Loucy (cell line): ENCODE results near the gene KDM5B.

Experiments
- H2AFZ ChIP-seq: fragments of 200-600 bp; sonication (generic); 2 replicates; pipeline ENCODE4 v1.6.0; 2016; ENCODE audit warnings: antibody characterized with exemption, mild to moderate bottlenecking, low read length, moderate library complexity
- H3F3A ChIP-seq: fragments of 200-600 bp; 2 replicates; pipeline ENCODE4 v1.6.0; 2016; ENCODE audit warnings: antibody characterized with exemption, low read depth, mild to moderate bottlenecking
- H3K27me3 ChIP-seq: fragments of 200-600 bp; sonication (generic); 2 replicates; pipeline ENCODE4 v1.6.1; 2014; ENCODE audit warnings: low read length, mild to moderate bottlenecking; ENCODE audit not compliant: insufficient read depth, poor library complexity, severe bottlenecking
- H3K36me3 ChIP-seq: fragments of 200-600 bp; sonication (generic); 2 replicates; pipeline ENCODE4 v1.6.1; 2016; ENCODE audit warnings: low read length; ENCODE audit not compliant: insufficient read depth
- H3K4me1 ChIP-seq: fragments of 200-600 bp; sonication (generic); 2 replicates; pipeline ENCODE4 v1.5.1; 2014; ENCODE audit warnings: low read length, mild to moderate bottlenecking; ENCODE audit not compliant: insufficient read depth, poor library complexity, severe bottlenecking
- H3K4me2 ChIP-seq: fragments of 200-600 bp; sonication (generic); 2 replicates; pipeline ENCODE4 v1.6.0; 2014; ENCODE audit warnings: antibody characterized with exemption, low read length, low read depth, mild to moderate bottlenecking; ENCODE audit not compliant: poor library complexity, severe bottlenecking
- H3K4me3 ChIP-seq: fragments of 200-600 bp; sonication (generic); 2 replicates; pipeline ENCODE4 v1.5.1; 2014; ENCODE audit warnings: low read length, mild to moderate bottlenecking, mixed read lengths; ENCODE audit not compliant: poor library complexity, severe bottlenecking
- H3K79me2 ChIP-seq: fragments of 200-600 bp; sonication (generic); 2 replicates; pipeline ENCODE4 v1.6.1; 2014; ENCODE audit warnings: low read length; ENCODE audit not compliant: insufficient read depth
- H3K9ac ChIP-seq: fragments of 200-600 bp; sonication (generic); 2 replicates; pipeline ENCODE4 v1.6.0; 2014; ENCODE audit warnings: mild to moderate bottlenecking, low read depth, low read length, moderate library complexity; ENCODE audit not compliant: poor library complexity, severe bottlenecking
- H3K9me2 ChIP-seq: fragments of 200-600 bp; sonication (generic); replicated peaks from 2 replicates; pipeline ENCODE4 v1.6.1; 2016; ENCODE audit warnings: low read depth, low read length, mixed read lengths
- H3K9me3 ChIP-seq: fragments of 200-600 bp; sonication (generic); 2 replicates; pipeline ENCODE4 v1.6.1; 2014; ENCODE audit warnings: mild to moderate bottlenecking, antibody characterized with exemption, low read length, low read depth; ENCODE audit not compliant: insufficient read depth
- H4K20me1 ChIP-seq: fragments of 200-600 bp; sonication (generic); 2 replicates; pipeline ENCODE4 v1.6.0; 2014; ENCODE audit warnings: antibody characterized with exemption, low read length, mild to moderate bottlenecking; ENCODE audit not compliant: insufficient read depth, poor library complexity, severe bottlenecking
- CTCF ChIP-seq: fragments of 200-600 bp; sonication (generic); conservative IDR thresholded peaks from 2 replicates; pipeline ENCODE4 v1.5.1; 2014; ENCODE audit warnings: mild to moderate bottlenecking, antibody characterized with exemption, low read length
- EZH2phosphoT487 ChIP-seq: fragments of 200-600 bp; IDR thresholded peaks from 2 replicates; pipeline ENCODE4 v1.6.1; 2018; ENCODE audit warnings: antibody characterized with exemption, mild to moderate bottlenecking, moderate library complexity, borderline replicate concordance

The KDM5B gene

GRCh38 chr1:202733251-202733650, 75.0 kb downstream of the KDM5B start:
- Histone ChIP-seq H2AFZ (no peak overlapping the region), H3K4me2 (no peak overlapping the region), H3K9ac (no peak overlapping the region), H3F3A (no peaks in the 10 kb centered on the region), H3K79me2 (no peaks in the 10 kb centered on the region), H3K4me3 (no peak overlapping the region), H3K9me3 (no peaks in the 10 kb centered on the region), H3K9me2 (no peaks in the 10 kb centered on the region), H3K4me1 (no peaks in the 10 kb centered on the region), H4K20me1 (no peaks in the 10 kb centered on the region), H3K36me3 (peaks cover 99% of the 10 kb centered on the region), H3K27me3 (no peaks in the 10 kb centered on the region)
- TF ChIP-seq CTCF (no peak), EZH2phosphoT487 (no peak)

- no peaks in the 10 kb centered on the region for H3K79me2 ChIP-seq
- no peak overlapping the region for H3K4me2 ChIP-seq
- H2AFZ ChIP-seq = no peak overlapping the region
- H3K9ac ChIP-seq = no peak overlapping the region
- peaks cover 88% of the 10 kb centered on the region for H3K36me3 ChIP-seq
- TF ChIP-seq CTCF = no peak
- TF ChIP-seq EZH2phosphoT487 = no peak
- H3K9me3 ChIP-seq = no peaks in the 10 kb centered on the region
- H3K4me1 ChIP-seq = no peaks in the 10 kb centered on the region
- H3K9me2 ChIP-seq = no peaks in the 10 kb centered on the region
- H3K4me3 ChIP-seq = no peak overlapping the region
- no peaks in the 10 kb centered on the region for H3K27me3 ChIP-seq
- H3F3A ChIP-seq = no peaks in the 10 kb centered on the region
- H4K20me1 ChIP-seq = no peaks in the 10 kb centered on the region
Measured at GRCh38 chr1:202728951-202729350, 79.3 kb downstream of the KDM5B start.

GRCh38 chr1:202725526-202725925, 82.7 kb downstream of the KDM5B start:
- Histone ChIP-seq H3K4me1 (no peaks in the 10 kb centered on the region), H4K20me1 (no peaks in the 10 kb centered on the region), H3K79me2 (no peaks in the 10 kb centered on the region), H3K9me3 (no peaks in the 10 kb centered on the region), H3K36me3 (peaks cover 54% of the 10 kb centered on the region), H3K9ac (no peak overlapping the region), H3K27me3 (no peaks in the 10 kb centered on the region), H2AFZ (no peak overlapping the region), H3F3A (no peaks in the 10 kb centered on the region), H3K9me2 (no peaks in the 10 kb centered on the region), H3K4me3 (no peak overlapping the region), H3K4me2 (no peak overlapping the region)
- TF ChIP-seq CTCF (no peak), EZH2phosphoT487 (no peak)
